Right lobe of liver (tissue), 4 donors: ENCODE data around the gene MKS1.

Experiments used
- POLR2A ChIP-seq: fragments of 450-650 bp; IDR thresholded peaks from one replicate; pipeline ENCODE4 v1.6.1; 2017; ENCODE audit warnings: antibody characterized with exemption, mild to moderate bottlenecking
- TF ChIP-seq, protein P1 (sequence below), 4 donors: fragments of 200-600 bp in 3 of 4; fragments of 450-650 bp in 1 of 4; IDR thresholded peaks; one replicate each; pipeline versions ENCODE4 v1.5.1 to v1.8.0; 2016 to 2022; ENCODE audit warnings: antibody characterized with exemption in 4 of 4, mild to moderate bottlenecking in 2 of 4
- donor health status: DM: no; HTN: no; CAD: no.
- donor health status: DM: no; HTN: no; CAD: no.
- donor health status: DM: no; HTN: yes; CAD: no.

DNA sequence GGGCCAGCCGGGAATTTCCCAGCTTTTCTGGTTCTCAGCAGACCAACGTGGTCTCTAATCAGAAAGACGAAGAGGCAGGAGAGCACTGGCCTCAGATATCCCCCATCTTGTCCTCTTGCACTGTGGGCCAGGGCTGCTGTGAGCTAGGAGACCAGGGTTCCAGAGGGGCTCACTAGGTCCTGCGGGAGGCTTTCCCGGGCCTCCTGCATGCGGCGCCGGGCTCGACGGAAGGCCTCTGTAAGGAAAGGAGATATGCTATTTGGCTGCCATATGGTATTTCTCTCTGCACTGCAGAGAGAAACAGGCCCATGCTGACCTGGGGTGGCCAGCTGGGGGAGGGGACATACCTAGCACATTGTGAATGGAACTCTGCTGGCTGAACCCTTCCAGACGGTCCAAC, 13.1 kb downstream of the MKS1 start:
- TF ChIP-seq, protein P1, sequence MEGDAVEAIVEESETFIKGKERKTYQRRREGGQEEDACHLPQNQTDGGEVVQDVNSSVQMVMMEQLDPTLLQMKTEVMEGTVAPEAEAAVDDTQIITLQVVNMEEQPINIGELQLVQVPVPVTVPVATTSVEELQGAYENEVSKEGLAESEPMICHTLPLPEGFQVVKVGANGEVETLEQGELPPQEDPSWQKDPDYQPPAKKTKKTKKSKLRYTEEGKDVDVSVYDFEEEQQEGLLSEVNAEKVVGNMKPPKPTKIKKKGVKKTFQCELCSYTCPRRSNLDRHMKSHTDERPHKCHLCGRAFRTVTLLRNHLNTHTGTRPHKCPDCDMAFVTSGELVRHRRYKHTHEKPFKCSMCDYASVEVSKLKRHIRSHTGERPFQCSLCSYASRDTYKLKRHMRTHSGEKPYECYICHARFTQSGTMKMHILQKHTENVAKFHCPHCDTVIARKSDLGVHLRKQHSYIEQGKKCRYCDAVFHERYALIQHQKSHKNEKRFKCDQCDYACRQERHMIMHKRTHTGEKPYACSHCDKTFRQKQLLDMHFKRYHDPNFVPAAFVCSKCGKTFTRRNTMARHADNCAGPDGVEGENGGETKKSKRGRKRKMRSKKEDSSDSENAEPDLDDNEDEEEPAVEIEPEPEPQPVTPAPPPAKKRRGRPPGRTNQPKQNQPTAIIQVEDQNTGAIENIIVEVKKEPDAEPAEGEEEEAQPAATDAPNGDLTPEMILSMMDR (IDR thresholded peaks at IDR 0.05), result no peak
- TF ChIP-seq POLR2A, result no peak
